Left lobe of liver (tissue), 2 donors: ENCODE measurements around the gene CGB3. TPM values are rescaled to one million over a fixed set of nuclear protein-coding genes. Genes with fewer than 3 reads are reported as not detected.
"Not testable (repeated sequence)": the region's sequence is repeated elsewhere in the genome, so short reads cannot be mapped to it uniquely, and the experiment has no call there.

Source experiments
- ATAC-seq: fragments of 200-7000 bp; cut with Tn5 transposase; one replicate; pipeline ENCODE4 v1.9.1; 2020; ENCODE audit warnings: mild to moderate bottlenecking, moderate library complexity
- DNase-seq: peaks from one replicate; pipeline ENCODE4 v3.0.0-alpha.2; 2020; ENCODE audit warnings: low spot score
- total RNA-seq: library from RNA; stranded (reverse); gene quantifications from one replicate; pipeline ENCODE4 v1.2.1, GENCODE V29; 2021
- donor health status: DM: no; HTN: no; CAD: no; lungs with moderate emphysema.
- donor health status: DM: no; HTN: yes; CAD: no.

CGB3 gene
- total RNA-seq, 1 donor from 2014 or later = not detected

GRCh38 chr19:49043548-49043947, 19.4 kb upstream of the CGB3 start, which contains the start of gene CGB5:
CGB5 (plus strand) TSS chr19:49043848; CDS start chr19:49044210, 362 bp downstream.
- ATAC-seq, DNase-seq: not testable (repeated sequence)

- not testable (repeated sequence) for DNase-seq, ATAC-seq
These were observed 18.5 kb upstream of the CGB3 start for GRCh38 chr19:49042666-49043065.

GRCh38 chr19:49042177-49042576, 18.0 kb upstream of the CGB3 start:
- ATAC-seq = no peak

GRCh38 chr19:49039736-49040135, 15.6 kb upstream of the CGB3 start:
- ATAC-seq, DNase-seq: not testable (repeated sequence)

More at GRCh38 chr19:49042177-49042576, 18.0 kb upstream of the CGB3 start:
- DNase-seq = no peak

GRCh38 chr19:49038557-49039276, 14.6 kb upstream of the CGB3 start:
- DNase-seq = not testable (repeated sequence)

GRCh38 chr19:49038111-49038510, 14.0 kb upstream of the CGB3 start:
- ATAC-seq, DNase-seq: not testable (repeated sequence)

More at GRCh38 chr19:49038557-49039276, 14.6 kb upstream of the CGB3 start:
- not testable (repeated sequence) for ATAC-seq

- ATAC-seq, DNase-seq: not testable (repeated sequence)
These were observed 12.7 kb upstream of the CGB3 start, which contains the start of gene CGB1 for GRCh38 chr19:49036815-49037214. CGB1 (minus strand) TSS chr19:49036895; CDS start chr19:49036711, 184 bp downstream.

- DNase-seq, ATAC-seq: not testable (repeated sequence)
These were observed 7.6 kb upstream of the CGB3 start, which contains the start of gene CGB2 for GRCh38 chr19:49031642-49032301. CGB2 (plus strand) TSS chr19:49031890; CDS start chr19:49032096, 206 bp downstream.

GRCh38 chr19:49030323-49030722, 6.2 kb upstream of the CGB3 start:
- DNase-seq, ATAC-seq: not testable (repeated sequence)

GRCh38 chr19:49029749-49030148, 5.6 kb upstream of the CGB3 start:
- ATAC-seq, DNase-seq: not testable (repeated sequence)

- ATAC-seq, DNase-seq: not testable (repeated sequence)
These were observed 4.6 kb upstream of the CGB3 start for GRCh38 chr19:49028686-49029085.

- ATAC-seq, DNase-seq: not testable (repeated sequence)
These were observed 1.5 kb upstream of the CGB3 start for GRCh38 chr19:49025599-49025998.

- DNase-seq, ATAC-seq: not testable (repeated sequence)
These were observed 955 bp upstream of the CGB3 start for GRCh38 chr19:49025088-49025487.

GRCh38 chr19:49022116-49022515, 2.0 kb downstream of the CGB3 start:
- DNase-seq (no peak), ATAC-seq (no peak)

- ATAC-seq (no peak), DNase-seq (no peak)
These were observed 2.9 kb downstream of the CGB3 start for GRCh38 chr19:49020931-49021895.

GRCh38 chr19:49020342-49020741, 3.8 kb downstream of the CGB3 start:
- ATAC-seq = no peak
- DNase-seq = no peak

- DNase-seq (peak; percentile 72), ATAC-seq (peak; percentile 63)
These were observed 4.7 kb downstream of the CGB3 start for GRCh38 chr19:49019242-49019932.

- not testable (repeated sequence) for DNase-seq
- ATAC-seq = peak; percentile 22
These were observed 5.5 kb downstream of the CGB3 start for GRCh38 chr19:49018388-49019241.
